Measurements from ENCODE around the gene MMRN2. TPM values are rescaled to one million over a fixed set of nuclear protein-coding genes. Genes with fewer than 3 reads are reported as not detected.

The MMRN2 gene
- total and polyA plus RNA-seq, 4 donors, result 1.7 to 12.1 (median 8.6) TPM

DNA sequence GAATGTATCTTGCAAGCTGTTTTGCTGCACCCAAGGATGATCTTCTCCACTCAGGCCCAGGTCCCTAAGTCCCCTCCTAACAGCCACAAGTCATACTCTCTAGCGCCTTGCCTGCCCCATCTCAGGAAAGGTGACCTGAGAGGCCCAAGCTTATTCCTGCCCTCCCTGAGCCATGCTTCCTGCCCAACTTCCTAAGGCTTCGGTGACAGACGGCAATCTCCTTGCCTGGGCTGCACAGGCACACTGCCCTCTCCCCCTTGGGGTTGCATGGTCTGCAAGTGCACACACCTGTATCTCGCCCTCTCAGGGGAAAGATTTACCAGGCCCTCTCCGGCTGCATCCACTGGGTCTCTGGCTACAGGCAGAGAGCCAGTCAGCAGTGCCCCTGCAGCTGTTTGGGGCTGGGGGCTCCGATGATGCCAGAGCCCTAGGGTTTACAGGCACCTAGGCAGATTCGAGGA is 10.1 kb upstream of the MMRN2 start:
- H3K27me3 ChIP-seq (ENCODE audit: control insufficient read depth in 4 of 4, insufficient read depth in 4 of 4, low read length in 3 of 4), result no peaks in the 10 kb centered on the region
- H3K4me1 ChIP-seq (ENCODE audit: control insufficient read depth in 4 of 4, insufficient read depth in 4 of 4, low read length in 3 of 4), result peaks cover 0 to 40% (median 17%) of the 10 kb centered on the region in 4 donors
- TF ChIP-seq, protein P1, sequence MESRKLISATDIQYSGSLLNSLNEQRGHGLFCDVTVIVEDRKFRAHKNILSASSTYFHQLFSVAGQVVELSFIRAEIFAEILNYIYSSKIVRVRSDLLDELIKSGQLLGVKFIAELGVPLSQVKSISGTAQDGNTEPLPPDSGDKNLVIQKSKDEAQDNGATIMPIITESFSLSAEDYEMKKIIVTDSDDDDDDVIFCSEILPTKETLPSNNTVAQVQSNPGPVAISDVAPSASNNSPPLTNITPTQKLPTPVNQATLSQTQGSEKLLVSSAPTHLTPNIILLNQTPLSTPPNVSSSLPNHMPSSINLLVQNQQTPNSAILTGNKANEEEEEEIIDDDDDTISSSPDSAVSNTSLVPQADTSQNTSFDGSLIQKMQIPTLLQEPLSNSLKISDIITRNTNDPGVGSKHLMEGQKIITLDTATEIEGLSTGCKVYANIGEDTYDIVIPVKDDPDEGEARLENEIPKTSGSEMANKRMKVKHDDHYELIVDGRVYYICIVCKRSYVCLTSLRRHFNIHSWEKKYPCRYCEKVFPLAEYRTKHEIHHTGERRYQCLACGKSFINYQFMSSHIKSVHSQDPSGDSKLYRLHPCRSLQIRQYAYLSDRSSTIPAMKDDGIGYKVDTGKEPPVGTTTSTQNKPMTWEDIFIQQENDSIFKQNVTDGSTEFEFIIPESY (IDR thresholded peaks at IDR 0.05), result no peak
- TF ChIP-seq RAD21 (IDR thresholded peaks at IDR 0.05) (no peak), NR2F2 (IDR thresholded peaks at IDR 0.05) (no peak), FOXA2 (IDR thresholded peaks at IDR 0.05) (no peak), HNF4A (conservative IDR thresholded peaks at IDR 0.05) (no peak)
- no peaks in the 10 kb centered on the region for H3K36me3 ChIP-seq (ENCODE audit: control insufficient read depth in 4 of 4, insufficient read depth in 3 of 4, low read depth in 1 of 4, low read length in 3 of 4)
- no peaks in the 10 kb centered on the region for H3K9me3 ChIP-seq (ENCODE audit: control insufficient read depth in 4 of 4, low read length in 3 of 4)
- H3K27ac ChIP-seq (ENCODE audit: low read depth in 1 of 2, low read length in 2 of 2), result no peak overlapping the region
- H3K4me3 ChIP-seq (ENCODE audit: low read depth in 1 of 3, low read length in 3 of 3), result no peak overlapping the region
- no peak for DNase-seq (ENCODE audit: low spot score)
- no peak overlapping the region for H3K9ac ChIP-seq (ENCODE audit: low read depth in 1 of 2, low read length in 2 of 2)
- 85% methylated on average over 7 of the region's 7 CpGs for WGBS

- no peak for DNase-seq (ENCODE audit: low spot score)
- 70% methylated on average over 11 of the region's 11 CpGs for WGBS
These were observed 8.7 kb upstream of the MMRN2 start for GRCh38 chr10:86965986-86966654.

DNA sequence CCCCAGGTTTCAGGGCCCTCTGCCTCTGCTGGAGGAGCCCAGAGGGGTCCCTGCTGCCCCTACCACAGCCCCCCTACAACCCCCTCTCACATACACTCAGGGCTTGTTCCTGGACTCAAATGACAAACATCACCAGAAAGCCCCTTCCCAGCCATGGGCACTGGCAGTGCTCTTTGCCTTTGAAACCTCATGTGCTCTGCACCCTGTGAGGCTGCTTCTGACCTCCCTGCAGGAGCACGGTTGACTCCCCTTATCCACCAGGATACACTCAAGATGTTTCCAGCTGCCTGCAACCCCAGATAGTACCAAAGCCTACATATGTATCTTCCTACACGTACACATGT is 7.4 kb upstream of the MMRN2 start:
- peaks cover 0 to 25% (median 12%) of the 10 kb centered on the region in 4 donors for H3K4me1 ChIP-seq (ENCODE audit: control insufficient read depth in 4 of 4, insufficient read depth in 4 of 4, low read length in 3 of 4)
- H3K36me3 ChIP-seq (ENCODE audit: control insufficient read depth in 4 of 4, insufficient read depth in 3 of 4, low read depth in 1 of 4, low read length in 3 of 4), result no peaks in the 10 kb centered on the region
- WGBS, result 91% methylated on average over 2 of the region's 2 CpGs
- no peak for TF ChIP-seq JUND (IDR thresholded peaks at IDR 0.05)
- TF ChIP-seq, protein P2, sequence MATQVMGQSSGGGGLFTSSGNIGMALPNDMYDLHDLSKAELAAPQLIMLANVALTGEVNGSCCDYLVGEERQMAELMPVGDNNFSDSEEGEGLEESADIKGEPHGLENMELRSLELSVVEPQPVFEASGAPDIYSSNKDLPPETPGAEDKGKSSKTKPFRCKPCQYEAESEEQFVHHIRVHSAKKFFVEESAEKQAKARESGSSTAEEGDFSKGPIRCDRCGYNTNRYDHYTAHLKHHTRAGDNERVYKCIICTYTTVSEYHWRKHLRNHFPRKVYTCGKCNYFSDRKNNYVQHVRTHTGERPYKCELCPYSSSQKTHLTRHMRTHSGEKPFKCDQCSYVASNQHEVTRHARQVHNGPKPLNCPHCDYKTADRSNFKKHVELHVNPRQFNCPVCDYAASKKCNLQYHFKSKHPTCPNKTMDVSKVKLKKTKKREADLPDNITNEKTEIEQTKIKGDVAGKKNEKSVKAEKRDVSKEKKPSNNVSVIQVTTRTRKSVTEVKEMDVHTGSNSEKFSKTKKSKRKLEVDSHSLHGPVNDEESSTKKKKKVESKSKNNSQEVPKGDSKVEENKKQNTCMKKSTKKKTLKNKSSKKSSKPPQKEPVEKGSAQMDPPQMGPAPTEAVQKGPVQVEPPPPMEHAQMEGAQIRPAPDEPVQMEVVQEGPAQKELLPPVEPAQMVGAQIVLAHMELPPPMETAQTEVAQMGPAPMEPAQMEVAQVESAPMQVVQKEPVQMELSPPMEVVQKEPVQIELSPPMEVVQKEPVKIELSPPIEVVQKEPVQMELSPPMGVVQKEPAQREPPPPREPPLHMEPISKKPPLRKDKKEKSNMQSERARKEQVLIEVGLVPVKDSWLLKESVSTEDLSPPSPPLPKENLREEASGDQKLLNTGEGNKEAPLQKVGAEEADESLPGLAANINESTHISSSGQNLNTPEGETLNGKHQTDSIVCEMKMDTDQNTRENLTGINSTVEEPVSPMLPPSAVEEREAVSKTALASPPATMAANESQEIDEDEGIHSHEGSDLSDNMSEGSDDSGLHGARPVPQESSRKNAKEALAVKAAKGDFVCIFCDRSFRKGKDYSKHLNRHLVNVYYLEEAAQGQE (IDR thresholded peaks at IDR 0.05), result no peak
- no peak for TF ChIP-seq RAD21 (IDR thresholded peaks at IDR 0.05)
- no peak for TF ChIP-seq HNF4G (IDR thresholded peaks at IDR 0.05)
- no peaks in the 10 kb centered on the region for H3K27me3 ChIP-seq (ENCODE audit: control insufficient read depth in 4 of 4, insufficient read depth in 4 of 4, low read length in 3 of 4)
- H3K27ac ChIP-seq (ENCODE audit: low read depth in 1 of 2, low read length in 2 of 2), result no peak overlapping the region
- no peak overlapping the region for H3K9ac ChIP-seq (ENCODE audit: low read depth in 1 of 2, low read length in 2 of 2)
- H3K4me3 ChIP-seq (ENCODE audit: low read depth in 1 of 3, low read length in 3 of 3), result no peak overlapping the region
- no peak for DNase-seq (ENCODE audit: low spot score)
- H3K9me3 ChIP-seq (ENCODE audit: control insufficient read depth in 4 of 4, low read length in 3 of 4), result no peaks in the 10 kb centered on the region

More at GRCh38 chr10:86965986-86966654, 8.7 kb upstream of the MMRN2 start:
- H3K9me3 ChIP-seq (ENCODE audit: control insufficient read depth in 4 of 4, low read length in 3 of 4), result no peaks in the 10 kb centered on the region
- H3K27me3 ChIP-seq (ENCODE audit: control insufficient read depth in 4 of 4, insufficient read depth in 4 of 4, low read length in 3 of 4), result no peaks in the 10 kb centered on the region
- H3K4me1 ChIP-seq (ENCODE audit: control insufficient read depth in 4 of 4, insufficient read depth in 4 of 4, low read length in 3 of 4), result peaks cover 0 to 33% (median 12%) of the 10 kb centered on the region in 4 donors
- H3K27ac ChIP-seq (ENCODE audit: low read depth in 1 of 2, low read length in 2 of 2), result no peak overlapping the region
- H3K4me3 ChIP-seq (ENCODE audit: low read depth in 1 of 3, low read length in 3 of 3), result no peak overlapping the region
- TF ChIP-seq, protein P3, sequence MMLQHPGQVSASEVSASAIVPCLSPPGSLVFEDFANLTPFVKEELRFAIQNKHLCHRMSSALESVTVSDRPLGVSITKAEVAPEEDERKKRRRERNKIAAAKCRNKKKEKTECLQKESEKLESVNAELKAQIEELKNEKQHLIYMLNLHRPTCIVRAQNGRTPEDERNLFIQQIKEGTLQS (IDR thresholded peaks at IDR 0.05), result no peak
- TF ChIP-seq GABPA (IDR thresholded peaks at IDR 0.05 in 1 of 2, conservative IDR thresholded peaks at IDR 0.05 in 1 of 2), result no peak
- TF ChIP-seq, protein P4, sequence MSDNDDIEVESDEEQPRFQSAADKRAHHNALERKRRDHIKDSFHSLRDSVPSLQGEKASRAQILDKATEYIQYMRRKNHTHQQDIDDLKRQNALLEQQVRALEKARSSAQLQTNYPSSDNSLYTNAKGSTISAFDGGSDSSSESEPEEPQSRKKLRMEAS (IDR thresholded peaks at IDR 0.05), result no peak
- no peak for TF ChIP-seq HNF4G (IDR thresholded peaks at IDR 0.05)
- H3K36me3 ChIP-seq (ENCODE audit: control insufficient read depth in 4 of 4, insufficient read depth in 3 of 4, low read depth in 1 of 4, low read length in 3 of 4), result no peaks in the 10 kb centered on the region
- no peak overlapping the region for H3K9ac ChIP-seq (ENCODE audit: low read depth in 1 of 2, low read length in 2 of 2)

Data from liver (tissue), 9 donors.